OCI-M2 (cell line): ENCODE data around the gene B3GALNT2.

Experiments
- DNase-seq: peaks from one replicate; lab custom pipeline; 2025; ENCODE audit not compliant: unreplicated experiment; lab: John Stamatoyannopoulos, UW

Gene B3GALNT2

DNA sequence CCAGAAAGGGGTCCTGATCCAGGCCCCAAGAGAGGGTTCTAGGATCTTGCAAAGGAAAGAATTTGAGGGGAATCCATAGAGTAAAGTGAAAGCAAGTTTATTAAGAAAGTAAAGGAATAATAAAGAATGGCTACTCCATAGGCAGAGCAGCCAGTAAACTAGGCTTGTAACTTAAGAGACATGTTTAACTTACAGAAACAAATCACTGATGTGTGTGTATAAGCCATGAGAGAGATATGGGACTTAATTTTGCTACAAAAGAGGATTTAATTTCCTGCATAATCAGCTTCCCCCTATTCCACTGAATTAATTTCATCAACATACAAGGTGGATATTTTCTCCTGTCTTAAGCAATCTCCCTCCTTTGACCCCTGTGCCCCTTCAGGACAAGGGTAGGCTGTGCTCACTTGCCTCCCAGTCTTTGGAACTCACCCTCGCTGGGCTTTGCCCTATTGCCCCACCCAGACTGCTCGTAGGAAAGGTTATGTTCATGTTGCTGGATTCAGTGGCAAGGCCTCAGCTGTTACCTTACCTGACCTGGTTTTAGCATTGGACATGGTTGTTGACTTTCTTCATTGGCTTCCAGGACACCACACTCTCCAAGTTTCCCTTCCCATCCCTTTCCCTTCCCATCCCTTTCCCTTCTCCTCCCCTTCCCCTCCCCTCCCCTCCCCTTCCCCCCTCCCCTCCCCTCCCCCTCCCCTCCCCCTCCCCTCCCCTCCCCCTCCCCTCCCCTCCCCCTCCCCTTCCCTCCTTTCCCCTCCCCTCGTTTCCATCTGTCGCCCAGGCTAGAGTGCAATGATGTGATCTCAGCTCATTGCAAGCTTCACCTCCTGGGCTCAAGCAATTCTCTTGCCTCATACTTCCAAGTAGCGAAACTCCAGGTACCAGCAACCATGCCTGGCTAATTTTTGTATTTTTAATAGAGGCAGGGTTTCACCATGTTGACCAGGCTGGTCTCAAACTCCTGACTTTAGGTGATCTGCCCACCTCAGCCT is 92.5 kb downstream of the B3GALNT2 start:
- no peak for DNase-seq

DNA sequence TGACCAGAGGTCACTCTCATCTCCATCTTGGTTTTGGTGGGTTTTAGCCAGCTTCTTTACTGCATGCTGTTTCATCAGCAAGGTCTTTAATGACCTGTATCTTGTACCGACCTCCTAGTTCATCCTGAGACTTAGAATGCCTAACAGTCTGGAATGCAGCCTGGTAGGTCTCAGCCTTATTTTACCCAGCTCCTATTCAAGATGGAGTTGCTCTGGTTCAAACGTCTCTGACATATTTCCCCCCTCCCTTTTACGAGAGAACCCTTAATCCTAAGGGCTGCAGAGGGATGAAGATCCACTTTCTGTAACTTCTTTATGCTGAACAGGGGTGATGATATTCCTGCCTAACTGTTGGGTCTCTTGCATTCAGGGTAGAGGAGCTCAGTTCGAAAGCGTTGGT is 93.8 kb downstream of the B3GALNT2 start:
- DNase-seq, result no peak

DNA sequence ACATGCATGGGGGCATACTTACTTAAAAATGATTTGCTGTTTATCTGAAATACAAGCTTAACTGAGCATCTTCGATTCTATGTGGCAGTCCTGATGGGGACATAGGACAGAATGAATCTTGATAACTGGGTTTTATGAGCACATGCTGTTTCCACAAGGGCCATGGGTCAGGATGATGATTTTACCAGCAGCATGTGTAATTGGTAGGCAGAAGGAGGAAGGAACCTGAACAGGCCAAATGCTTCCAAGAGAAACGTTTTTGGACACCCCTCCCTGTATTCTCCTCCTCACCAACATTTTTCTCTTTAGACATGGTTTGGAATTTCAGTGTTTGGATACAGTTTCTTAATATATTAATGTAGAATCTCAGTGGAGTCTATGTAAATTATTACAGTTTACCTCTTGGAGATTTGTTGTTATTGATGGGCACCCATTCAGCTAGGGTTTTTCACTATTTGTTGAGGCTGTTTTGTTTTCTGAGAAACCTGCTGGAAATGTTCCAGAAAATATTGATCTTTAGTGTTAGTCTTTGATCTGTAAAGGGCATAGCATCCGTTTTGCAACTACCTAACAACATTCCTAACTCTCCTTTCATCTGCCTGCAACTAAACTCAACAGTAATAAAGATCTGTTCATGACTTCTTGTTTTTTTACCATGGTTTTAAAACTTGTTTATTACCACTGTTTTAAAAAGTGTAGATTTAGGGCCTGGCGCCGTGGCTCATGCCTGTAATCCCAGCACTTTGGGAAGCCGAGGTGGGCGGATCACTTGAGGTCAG is 95.0 kb downstream of the B3GALNT2 start:
- no peak for DNase-seq

DNA sequence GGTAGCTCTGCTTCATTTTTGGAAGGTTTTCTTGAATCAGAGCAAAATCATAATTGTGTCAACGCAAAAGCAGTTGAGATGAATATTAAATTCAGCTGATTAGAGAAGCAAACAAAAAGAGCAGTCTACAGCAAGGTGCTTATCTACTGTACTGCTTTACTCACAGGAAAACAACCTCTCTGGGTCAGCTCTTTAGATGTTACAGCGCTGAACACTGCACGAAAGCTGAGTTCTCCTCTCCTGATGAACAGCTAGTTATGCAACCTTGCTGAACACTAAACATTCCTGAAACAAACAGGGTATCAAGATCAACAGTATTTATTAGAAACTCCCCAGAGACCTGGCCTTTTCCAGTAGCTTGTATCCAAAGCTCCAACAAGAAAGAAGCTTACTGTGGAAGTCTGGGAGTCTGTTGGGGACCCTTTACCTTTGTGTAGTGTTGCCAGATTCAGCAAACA is 95.7 kb downstream of the B3GALNT2 start:
- no peak for DNase-seq

DNA sequence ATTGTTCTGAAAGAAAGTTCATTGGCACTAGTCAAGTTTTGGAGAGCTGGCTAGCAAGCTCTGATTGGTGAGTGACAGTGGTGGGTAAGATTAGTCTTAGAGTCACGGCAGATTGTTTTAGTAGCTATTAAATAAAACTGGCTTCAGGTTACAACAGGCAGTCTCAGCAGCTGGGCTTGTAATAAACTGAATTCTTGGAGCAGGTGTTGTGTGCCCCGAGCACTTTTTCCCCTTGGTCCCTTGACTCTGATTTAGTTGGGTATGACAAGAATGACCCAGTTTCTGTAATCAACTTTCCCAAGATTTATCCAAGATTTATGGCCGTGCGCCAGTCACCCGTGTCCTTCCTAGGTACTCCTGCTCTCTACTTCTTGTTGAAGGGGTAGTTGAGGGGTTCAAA is 96.8 kb downstream of the B3GALNT2 start:
- DNase-seq, result no peak

DNA sequence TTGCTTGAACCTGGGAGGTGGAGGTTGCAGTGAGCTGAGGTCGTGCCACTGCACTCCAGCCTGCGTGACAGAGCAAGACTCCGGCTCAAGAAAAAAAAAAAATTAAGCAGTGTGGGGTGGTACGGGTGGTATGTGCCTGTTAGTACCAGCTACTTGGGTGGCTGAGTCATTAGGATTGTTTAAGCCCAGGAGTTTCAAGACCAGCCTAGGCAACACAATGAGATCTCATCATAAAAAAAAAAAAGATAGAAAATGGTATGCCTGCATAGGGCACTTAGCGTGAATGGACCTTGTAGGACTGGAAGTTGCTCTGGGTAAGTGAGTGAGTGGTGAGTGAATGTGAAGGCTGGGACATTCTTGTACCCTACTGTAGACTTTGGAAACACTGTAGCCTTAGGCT is 100.1 kb downstream of the B3GALNT2 start:
- no peak for DNase-seq

DNA sequence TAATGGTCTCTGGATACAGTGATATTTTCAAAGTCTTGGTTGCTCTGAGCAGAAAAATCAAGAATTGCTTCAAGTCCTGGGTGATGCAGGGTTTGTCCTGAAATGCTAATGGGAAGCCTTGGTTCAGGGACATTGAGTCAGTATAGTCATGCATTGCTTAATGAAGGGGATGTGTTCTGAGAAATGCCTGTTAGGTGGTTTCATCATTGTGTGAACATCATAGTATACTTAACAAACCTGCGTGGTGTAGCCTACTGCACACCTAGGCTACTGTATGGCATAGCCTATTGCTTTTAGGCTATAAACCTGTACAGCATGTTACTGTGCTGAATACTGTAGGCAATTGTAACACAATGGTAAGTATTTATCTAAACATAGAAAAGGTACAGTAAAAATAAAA is 100.7 kb downstream of the B3GALNT2 start:
- DNase-seq, result no peak

DNA sequence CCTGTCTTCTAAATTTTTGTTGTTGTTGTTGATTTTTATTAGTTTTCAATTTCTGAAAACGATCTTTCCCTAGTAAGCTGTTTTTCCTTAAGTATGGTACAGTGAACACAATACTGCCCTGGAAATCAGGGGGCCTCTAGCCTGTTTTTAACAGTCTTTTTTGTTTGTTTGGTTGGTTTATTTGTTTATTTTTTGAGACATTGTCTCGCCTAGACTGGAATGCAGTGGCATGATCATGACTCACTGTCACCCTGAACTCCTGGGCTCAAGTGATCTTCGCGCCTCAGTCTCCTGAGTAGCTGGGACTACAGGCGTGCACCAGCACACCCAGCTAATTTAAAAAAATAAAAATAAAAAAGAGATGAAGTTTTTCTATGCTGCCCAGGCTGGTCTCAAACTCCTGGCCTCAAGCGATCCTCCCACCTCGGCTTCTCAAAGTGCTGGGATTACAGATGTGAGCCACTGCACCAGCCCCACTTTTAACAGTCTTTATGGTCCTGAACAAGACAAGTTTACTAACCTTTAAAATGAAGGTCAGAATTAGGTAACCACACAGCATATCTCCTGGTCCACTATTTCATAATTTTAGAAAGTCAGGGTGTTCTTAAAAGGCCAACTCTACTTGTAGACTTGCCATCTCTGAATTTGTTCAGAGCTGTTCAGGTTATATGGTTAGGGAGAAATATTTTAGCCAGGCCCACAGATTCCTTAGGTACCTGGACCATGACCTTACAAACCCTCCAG is 101.6 kb downstream of the B3GALNT2 start:
- DNase-seq, result no peak

DNA sequence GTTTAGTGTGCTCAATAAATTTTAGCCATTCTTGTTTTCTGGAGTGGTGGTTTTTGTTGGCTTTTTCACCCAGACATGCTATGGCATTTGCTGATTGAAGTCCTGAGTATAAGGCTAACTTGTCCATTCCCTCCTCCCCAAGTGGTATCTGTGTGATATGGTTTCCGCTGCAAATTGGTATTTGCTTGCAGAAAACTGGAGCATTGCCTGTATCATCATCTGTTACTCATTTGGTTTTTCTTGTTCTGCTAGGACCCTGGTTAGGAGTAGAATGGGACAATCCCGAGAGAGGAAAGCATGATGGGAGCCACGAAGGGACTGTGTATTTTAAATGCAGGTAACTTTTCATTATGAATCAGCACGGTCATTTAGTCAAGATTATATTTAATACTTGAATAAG is 103.0 kb downstream of the B3GALNT2 start:
- no peak for DNase-seq
